ENCODE results near the gene PDCD4. TPM values are rescaled to one million over a fixed set of nuclear protein-coding genes. Genes with fewer than 3 reads are reported as not detected.

The PDCD4 gene
- total RNA-seq, 6 donors from 2014 or later: 38.0 to 129 (median 57.1) TPM

DNA sequence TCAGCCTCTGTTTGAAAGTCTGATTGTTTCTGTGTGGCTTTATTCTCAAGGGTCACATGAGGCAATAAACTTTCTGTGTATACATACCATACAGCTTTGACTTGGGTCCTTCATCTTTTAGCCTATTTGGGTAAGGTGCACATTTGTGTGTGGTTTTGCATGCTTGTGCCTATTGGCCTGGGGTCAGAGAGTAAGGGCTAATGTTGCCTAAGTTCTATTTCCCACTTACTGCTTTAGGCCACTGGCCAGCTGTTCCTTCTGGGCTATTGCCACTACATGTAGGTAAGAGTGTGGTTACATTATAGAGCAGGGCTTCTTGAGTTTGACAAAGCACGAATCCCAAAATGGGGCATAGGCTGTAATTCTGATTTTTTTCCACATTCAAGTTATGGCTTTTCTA, 25.5 kb downstream of the PDCD4 start:
- Histone ChIP-seq H3K4me1 (peaks cover 0 to 8% (median 3%) of the 10 kb centered on the region in 4 donors), H3K9me3 (no peaks in the 10 kb centered on the region), H3K27me3 (no peaks in the 10 kb centered on the region), H3K36me3 (peaks cover 3 to 54% (median 14%) of the 10 kb centered on the region in 4 donors), H3K27ac (no peak overlapping the region), H3K4me3 (no peak overlapping the region)
- ATAC-seq (ENCODE audit: low FRiP score in 2 of 2) (no peak), DNase-seq (no peak)
- TF ChIP-seq EP300 (IDR thresholded peaks at IDR 0.05): no peak
- TF ChIP-seq POLR2AphosphoS5 (IDR thresholded peaks at IDR 0.05): no peak
- TF ChIP-seq CTCF (IDR thresholded peaks at IDR 0.05): no peak
- TF ChIP-seq POLR2A (IDR thresholded peaks at IDR 0.05): no peak
- WGBS, 2 donors: 87 to 93% methylated on average over 1 of the region's 1 CpG

- H3K27ac ChIP-seq: no peak overlapping the region
- H3K9me3 ChIP-seq: no peaks in the 10 kb centered on the region
- peaks cover 0 to 11% (median under 1%) of the 10 kb centered on the region in 4 donors for H3K4me1 ChIP-seq
- TF ChIP-seq POLR2A (IDR thresholded peaks at IDR 0.05) (no peak), POLR2AphosphoS5 (IDR thresholded peaks at IDR 0.05) (no peak), EP300 (IDR thresholded peaks at IDR 0.05) (no peak), CTCF (IDR thresholded peaks at IDR 0.05) (no peak)
- H3K4me3 ChIP-seq: no peak overlapping the region
- DNase-seq: no peak
- no peaks in the 10 kb centered on the region for H3K27me3 ChIP-seq
- H3K36me3 ChIP-seq: peaks cover 3 to 54% (median 14%) of the 10 kb centered on the region in 4 donors
- ATAC-seq (ENCODE audit: low FRiP score in 2 of 2): no peak
These were observed 26.7 kb downstream of the PDCD4 start for GRCh38 chr10:110898391-110898790.

GRCh38 chr10:110900983-110901382, 29.3 kb downstream of the PDCD4 start:
- peaks cover 0 to 45% (median 13%) of the 10 kb centered on the region in 4 donors for H3K36me3 ChIP-seq
- DNase-seq (no peak), ATAC-seq (ENCODE audit: low FRiP score in 2 of 2) (no peak)
- H3K27ac ChIP-seq: no peak overlapping the region
- TF ChIP-seq EP300 (IDR thresholded peaks at IDR 0.05) (no peak), CTCF (IDR thresholded peaks at IDR 0.05) (no peak), POLR2A (IDR thresholded peaks at IDR 0.05) (no peak), POLR2AphosphoS5 (IDR thresholded peaks at IDR 0.05) (no peak)
- 97 to 100% methylated on average over 2 of the region's 2 CpGs for WGBS, 2 donors
- H3K9me3 ChIP-seq: no peaks in the 10 kb centered on the region
- no peaks in the 10 kb centered on the region for H3K27me3 ChIP-seq
- peaks cover 0 to 6% (median 0%) of the 10 kb centered on the region in 4 donors for H3K4me1 ChIP-seq
- no peak overlapping the region for H3K4me3 ChIP-seq

DNA sequence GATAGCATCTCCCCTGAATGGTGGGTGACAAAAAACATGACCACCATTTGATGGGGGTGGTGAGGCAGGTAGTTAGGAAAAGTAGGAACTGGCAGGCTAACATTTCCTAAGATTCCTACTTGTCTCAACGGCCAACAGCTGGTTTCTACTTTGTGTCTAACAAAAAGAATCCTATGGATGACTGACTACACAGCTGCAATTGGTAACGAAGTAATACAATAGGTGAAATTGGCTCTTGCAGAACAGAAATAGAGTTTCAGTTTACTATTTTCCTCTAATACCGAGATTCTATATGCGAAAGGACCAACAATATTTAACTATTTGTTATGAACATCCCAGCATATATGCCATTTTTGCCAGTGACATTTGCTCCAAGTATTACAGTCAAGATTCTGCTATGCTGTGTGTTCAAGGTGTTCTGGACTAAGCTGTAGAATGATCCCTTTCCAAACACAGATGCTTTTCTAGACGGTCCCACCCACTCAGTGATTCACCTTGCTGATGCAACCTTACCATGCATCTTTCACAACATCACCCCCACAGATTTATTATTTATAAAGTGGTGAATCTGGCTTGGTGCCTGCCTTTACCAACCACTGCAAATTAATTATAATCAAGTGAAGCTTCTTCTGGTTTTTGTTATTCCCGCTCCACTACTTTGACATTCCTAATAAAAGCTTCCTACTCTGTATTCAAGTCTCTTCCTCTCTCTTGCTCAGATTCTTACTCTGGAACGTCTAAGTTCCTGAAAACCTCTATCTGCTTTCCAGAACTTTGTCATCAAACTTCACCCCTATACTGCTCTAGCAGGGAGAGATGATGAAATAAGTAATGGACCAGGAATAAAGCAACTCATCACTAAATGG, 30.5 kb downstream of the PDCD4 start:
- WGBS, 2 donors: 80 to 85% methylated on average over 7 of the region's 7 CpGs
- no peak overlapping the region for H3K4me3 ChIP-seq
- TF ChIP-seq POLR2A (IDR thresholded peaks at IDR 0.05) (no peak), CTCF (IDR thresholded peaks at IDR 0.05) (no peak), EP300 (IDR thresholded peaks at IDR 0.05) (no peak), POLR2AphosphoS5 (IDR thresholded peaks at IDR 0.05) (no peak)
- peaks cover 0 to 35% (median 13%) of the 10 kb centered on the region in 4 donors for H3K36me3 ChIP-seq
- DNase-seq (no peak), ATAC-seq (ENCODE audit: low FRiP score in 2 of 2) (no peak)
- H3K9me3 ChIP-seq: no peaks in the 10 kb centered on the region
- H3K27me3 ChIP-seq: no peaks in the 10 kb centered on the region
- H3K27ac ChIP-seq: no peak overlapping the region
- peaks cover 0 to 6% (median 0%) of the 10 kb centered on the region in 4 donors for H3K4me1 ChIP-seq

Measured in upper lobe of left lung (tissue), 6 donors.